Endothelial cell of umbilical vein (primary cell): ENCODE measurements around the gene MYH3. TPM values are rescaled to one million over a fixed set of nuclear protein-coding genes. Genes with fewer than 3 reads are reported as not detected.

Experiments used
- BruUV-seq: library from RNA; stranded (reverse); fragments of 400-500 nt; replicated peaks from 2 replicates; lab custom pipeline; 2021; lab: Mats Ljungman, UMichigan
- CTCF ChIA-PET: fragments of 300-600, 350-600 bp; sonication (Branson Sonifier 250); formaldehyde crosslinking; loops from one replicate; lab custom pipeline; 2021; ENCODE audit warnings: antibody characterized with exemption, inconsistent platforms; lab: Charles Lee
- POLR2A ChIA-PET: fragments of 300-600, 350-600 bp; sonication (Branson Sonifier 250); formaldehyde crosslinking; loops from one replicate; lab custom pipeline; 2021; ENCODE audit warnings: antibody characterized with exemption, inconsistent platforms; lab: Charles Lee
- DNase-seq: peaks from one replicate; pipeline ENCODE4 v3.0.0-alpha.2; 2011; ENCODE audit warnings: low read depth, low spot score
- FAIRE-seq: peaks from 2 replicates; lab custom pipeline; 2011; peaks lifted over from hg19 to GRCh38; lab: Jason Lieb, UNC
- H2AFZ ChIP-seq: 2 replicates; pipeline ENCODE4 v1.6.0; 2012; ENCODE audit warnings: low read depth, low read length, control low read depth, inconsistent platforms
- H3K27ac ChIP-seq: 2 replicates; pipeline ENCODE4 v1.5.1; 2011; ENCODE audit warnings: low read depth, mild to moderate bottlenecking, control low read depth, low read length, moderate library complexity; ENCODE audit not compliant: insufficient read depth
- H3K27me3 ChIP-seq, 2 experiments: 2 replicates each; pipeline versions ENCODE4 v1.6.0 to v1.6.1; 2011; ENCODE audit warnings: low read length in 2 of 2, mixed read lengths in 1 of 2; ENCODE audit not compliant: control insufficient read depth in 2 of 2, insufficient read depth in 2 of 2
- H3K36me3 ChIP-seq, 2 experiments: 2 replicates in 1 of 2; 3 replicates in 1 of 2; pipeline ENCODE4 v1.5.1; 2011; ENCODE audit warnings: low read length in 2 of 2, mild to moderate bottlenecking in 1 of 2, moderate library complexity in 1 of 2; ENCODE audit not compliant: control insufficient read depth in 2 of 2, insufficient read depth in 2 of 2; ENCODE audit errors: extremely low read depth in 1 of 2
- H3K4me1 ChIP-seq: 3 replicates; pipeline ENCODE4 v1.5.1; 2011; ENCODE audit warnings: mild to moderate bottlenecking, low read length; ENCODE audit not compliant: control insufficient read depth, insufficient read depth; ENCODE audit errors: extremely low read depth
- H3K4me2 ChIP-seq: 2 replicates; pipeline ENCODE4 v1.6.1; 2011; ENCODE audit warnings: low read length, control low read depth, mixed read lengths; ENCODE audit not compliant: insufficient read depth
- H3K4me3 ChIP-seq, 3 experiments: fragments of 200-600 bp in 1 of 3; sonication (generic), shearing (Covaris generic) in 1 of 3; replicated peaks in 1 of 3; 2 replicates each; pipeline ENCODE4 v1.5.1; 2011 to 2016; ENCODE audit warnings: control low read depth in 3 of 3, low read length in 3 of 3, mild to moderate bottlenecking in 2 of 3, inconsistent platforms in 1 of 3, low read depth in 1 of 3, moderate library complexity in 1 of 3; ENCODE audit not compliant: insufficient read depth in 1 of 3
- H3K79me2 ChIP-seq: 2 replicates; pipeline ENCODE4 v1.6.0; 2012; ENCODE audit warnings: low read length, inconsistent platforms; ENCODE audit not compliant: control insufficient read depth, insufficient read depth
- H3K9ac ChIP-seq: replicated peaks from 2 replicates; pipeline ENCODE3; 2011; ENCODE audit warnings: low read length, control low read depth; ENCODE audit not compliant: insufficient read depth; ENCODE audit errors: extremely low read depth
- H3K9me1 ChIP-seq: replicated peaks from 3 replicates; pipeline ENCODE4 v1.6.0; 2011; ENCODE audit warnings: mild to moderate bottlenecking, low read length; ENCODE audit not compliant: control insufficient read depth, insufficient read depth; ENCODE audit errors: extremely low read depth
- H3K9me3 ChIP-seq: replicated peaks from 2 replicates; pipeline ENCODE4 v1.5.1; 2012; ENCODE audit warnings: low read length, inconsistent platforms; ENCODE audit not compliant: control insufficient read depth, insufficient read depth
- H4K20me1 ChIP-seq: replicated peaks from 2 replicates; pipeline ENCODE3; 2011; ENCODE audit warnings: mild to moderate bottlenecking, low read length; ENCODE audit not compliant: control insufficient read depth, insufficient read depth; ENCODE audit errors: extremely low read depth
- CTCF ChIP-seq, 2 donors: IDR thresholded peaks; 1 replicate in 1 of 2; 2 replicates in 1 of 2; pipeline ENCODE4 v1.5.1; 2011; ENCODE audit warnings: low read length in 2 of 2, mild to moderate bottlenecking in 2 of 2, moderate library complexity in 2 of 2, control low read depth in 1 of 2, inconsistent platforms in 1 of 2, low read depth in 1 of 2; ENCODE audit not compliant: insufficient read depth in 1 of 2; ENCODE audit errors: extremely low read depth in 1 of 2
- EZH2 ChIP-seq: IDR thresholded peaks from 2 replicates; pipeline ENCODE4 v1.6.1; 2012; ENCODE audit warnings: borderline replicate concordance, low read depth, mild to moderate bottlenecking, moderate library complexity, low read length, inconsistent platforms; ENCODE audit not compliant: severe bottlenecking
- FOS ChIP-seq: IDR thresholded peaks from 2 replicates; pipeline ENCODE4 v1.6.1; 2011; ENCODE audit warnings: mild to moderate bottlenecking, low read length, moderate library complexity, borderline replicate concordance; ENCODE audit not compliant: insufficient read depth
- GATA2 ChIP-seq: IDR thresholded peaks from 2 replicates; pipeline ENCODE4 v1.7.0; 2011; ENCODE audit warnings: low read depth, mild to moderate bottlenecking, moderate library complexity, mixed read lengths, low read length; ENCODE audit not compliant: insufficient read length, insufficient read depth
- JUN ChIP-seq: IDR thresholded peaks from 2 replicates; pipeline ENCODE4 v1.6.1; 2011; ENCODE audit warnings: borderline replicate concordance, low read depth; ENCODE audit not compliant: insufficient read length, insufficient read depth
- MAX ChIP-seq: IDR thresholded peaks from 2 replicates; pipeline ENCODE4 v1.6.1; 2011; ENCODE audit not compliant: insufficient read depth, insufficient read length
- MYC ChIP-seq: IDR thresholded peaks from one replicate; pipeline ENCODE4 v1.6.1; 2011; ENCODE audit warnings: mild to moderate bottlenecking, low read depth, low read length
- POLR2A ChIP-seq: IDR thresholded peaks from 2 replicates; pipeline ENCODE4 v1.6.1; 2012; ENCODE audit warnings: low read depth, mild to moderate bottlenecking, control low read depth, low read length
- POLR2AphosphoS5 ChIP-seq: IDR thresholded peaks from 2 replicates; pipeline ENCODE4 v1.6.1; 2012; ENCODE audit warnings: low read depth, mild to moderate bottlenecking, control low read depth, low read length, moderate library complexity; ENCODE audit not compliant: insufficient read depth
- dilution Hi-C: fragments of 300-500 bp; cut with MboI; formaldehyde crosslinking; loops from one replicate; pipeline ENCODE4 v1.15.0; 2019; ENCODE audit warnings: low sequenced_read_pairs; ENCODE audit not compliant: extremely low pct_ligation_motif_present
- intact Hi-C: fragments of 100-400 bp; cut with micrococcal nuclease; formaldehyde crosslinking; loops from one replicate; pipeline ENCODE4 v1.10.0; 2022
- polyA plus RNA-seq, 4 experiments: library from polyadenylated mRNA; depleted of rRNA in 3 of 4; stranded (reverse) in 3 of 4; unstranded in 1 of 4; fragments of >200 nt; gene quantifications; 2 replicates each; pipeline versions ENCODE4 v1.2.1 to v1.2.3, GENCODE V29; 2011 to 2012; ENCODE audit warnings: missing spikeins in 1 of 4
- total RNA-seq: library from RNA; stranded (reverse); gene quantifications from 2 replicates; pipeline ENCODE4 v1.2.3, GENCODE V29; 2021

The MYH3 gene
- total and polyA plus RNA-seq, 2 donors (not counting 3 experiments of a cell fraction or from before 2014, with no cell fraction given), result 0.65 to 0.73 TPM

- FAIRE-seq (no peak), DNase-seq (no peak)
- Histone ChIP-seq H3K9ac (no peak overlapping the region), H3K4me3 (no peak overlapping the region), H3K4me1 (peaks cover 9% of the 10 kb centered on the region), H2AFZ (no peak overlapping the region), H3K79me2 (peaks cover 14% of the 10 kb centered on the region), H3K9me3 (no peaks in the 10 kb centered on the region), H3K27ac (no peak overlapping the region), H3K27me3 (no peaks in the 10 kb centered on the region), H3K36me3 (peaks cover 8 to 10% of the 10 kb centered on the region in 2 experiments), H4K20me1 (no peaks in the 10 kb centered on the region), H3K9me1 (peaks cover 2% of the 10 kb centered on the region), H3K4me2 (no peak overlapping the region)
- ChIA-PET CTCF (interaction anchor here (0.9 to 1.0 kb wide), 2 partner anchors 11 to 59 kb away, joined by 3 read pairs; no protein-coding TSS in a partner anchor), POLR2A (no interaction called here)
- TF ChIP-seq JUN (no peak), GATA2 (no peak), POLR2A (no peak), MYC (no peak), FOS (no peak), EZH2 (no peak), POLR2AphosphoS5 (no peak), CTCF (IDR thresholded peaks at IDR 0.05; ENCODE audit: extremely low read depth in 1 of 2, insufficient read depth in 1 of 2, low read depth in 1 of 2, low read length in 2 of 2) (no peak), MAX (no peak)
- intact Hi-C loops, result no loop called here
- BruUV-seq, result no TSS peak
- dilution Hi-C loops, result no loop called here
Measured at GRCh38 chr17:10705727-10706126, 48.6 kb upstream of the MYH3 start.
